Liver (tissue), 9 donors: Measurements from ENCODE around the gene FOXD1. TPM values are rescaled to one million over a fixed set of nuclear protein-coding genes. Genes with fewer than 3 reads are reported as not detected.

ENCODE experiments used
- DNase-seq: peaks from one replicate; pipeline ENCODE4 v3.0.0-alpha.2; 2017; ENCODE audit warnings: low spot score
- H3K27ac ChIP-seq, 2 donors: one replicate each; pipeline ENCODE4 v1.7.0; 2013; ENCODE audit warnings: inconsistent platforms in 2 of 2, low read length in 2 of 2, control low read depth in 1 of 2, low read depth in 1 of 2, mild to moderate bottlenecking in 1 of 2
- H3K27me3 ChIP-seq, 4 donors: one replicate each; pipeline versions ENCODE4 v1.6.1 to v1.7.0; 2013; ENCODE audit warnings: low read length in 3 of 4, inconsistent platforms in 1 of 4, mild to moderate bottlenecking in 1 of 4, moderate library complexity in 1 of 4; ENCODE audit not compliant: control insufficient read depth in 4 of 4, insufficient read depth in 4 of 4
- H3K36me3 ChIP-seq, 4 donors: one replicate each; pipeline versions ENCODE4 v1.6.1 to v1.7.0; 2013; ENCODE audit warnings: low read length in 3 of 4, mild to moderate bottlenecking in 3 of 4, low read depth in 1 of 4, moderate library complexity in 1 of 4; ENCODE audit not compliant: control insufficient read depth in 4 of 4, insufficient read depth in 3 of 4
- H3K4me1 ChIP-seq, 4 donors: one replicate each; pipeline versions ENCODE4 v1.6.1 to v1.7.0; 2013; ENCODE audit warnings: low read length in 3 of 4, mild to moderate bottlenecking in 3 of 4, moderate library complexity in 1 of 4; ENCODE audit not compliant: control insufficient read depth in 4 of 4, insufficient read depth in 4 of 4
- H3K4me3 ChIP-seq, 3 donors: one replicate each; pipeline versions ENCODE4 v1.6.1 to v1.7.0; 2013; ENCODE audit warnings: low read length in 3 of 3, control low read depth in 1 of 3, low read depth in 1 of 3, mild to moderate bottlenecking in 1 of 3
- H3K9ac ChIP-seq, 2 donors: one replicate each; pipeline ENCODE4 v1.7.0; 2013; ENCODE audit warnings: low read length in 2 of 2, mild to moderate bottlenecking in 2 of 2, moderate library complexity in 2 of 2, control low read depth in 1 of 2, low read depth in 1 of 2
- H3K9me3 ChIP-seq, 4 donors: one replicate each; pipeline versions ENCODE4 v1.6.1 to v1.7.0; 2013; ENCODE audit warnings: low read length in 3 of 4; ENCODE audit not compliant: control insufficient read depth in 4 of 4
- EGR1 ChIP-seq, 2 donors: IDR thresholded peaks; 2 replicates each; pipeline ENCODE4 v1.6.1; 2016 to 2018; ENCODE audit warnings: antibody characterized with exemption in 2 of 2, low read depth in 2 of 2
- FOXA1 ChIP-seq: IDR thresholded peaks from 2 replicates; pipeline ENCODE4 v1.6.1; 2016; ENCODE audit warnings: antibody characterized with exemption
- GABPA ChIP-seq, 2 donors: IDR thresholded peaks in 1 of 2; conservative IDR thresholded peaks in 1 of 2; 2 replicates each; pipeline ENCODE4 v1.6.1; 2016; ENCODE audit warnings: antibody characterized with exemption in 2 of 2, mild to moderate bottlenecking in 1 of 2, moderate library complexity in 1 of 2
- HNF4A ChIP-seq, 2 donors: conservative IDR thresholded peaks; 2 replicates each; pipeline ENCODE4 v1.6.1; 2016; ENCODE audit warnings: antibody characterized with exemption in 2 of 2, mild to moderate bottlenecking in 2 of 2
- HNF4G ChIP-seq: IDR thresholded peaks from 2 replicates; pipeline ENCODE4 v1.6.1; 2016; ENCODE audit warnings: antibody characterized with exemption
- NR2F2 ChIP-seq: IDR thresholded peaks from 2 replicates; pipeline ENCODE4 v1.6.1; 2016; ENCODE audit warnings: antibody characterized with exemption
- RAD21 ChIP-seq, 2 donors: IDR thresholded peaks; 2 replicates each; pipeline ENCODE4 v1.6.1; 2016; ENCODE audit warnings: antibody characterized with exemption in 2 of 2, mild to moderate bottlenecking in 2 of 2
- REST ChIP-seq: IDR thresholded peaks from 2 replicates; pipeline ENCODE4 v1.6.1; 2016; ENCODE audit warnings: antibody characterized with exemption, mild to moderate bottlenecking
- RXRA ChIP-seq, 2 donors: IDR thresholded peaks; 2 replicates each; pipeline ENCODE4 v1.6.1; 2017 to 2018; ENCODE audit warnings: antibody characterized with exemption in 2 of 2, mild to moderate bottlenecking in 1 of 2
- YY1 ChIP-seq: IDR thresholded peaks from 2 replicates; pipeline ENCODE4 v1.6.1; 2016; ENCODE audit warnings: antibody characterized with exemption, mild to moderate bottlenecking
- WGBS: extraction: QIAGEN DNeasy Blood & Tissue Kit; methylation state at CpG from one replicate; pipeline ENCODE4 v1.1.7; 2013; 5-methylcytosine and 5-hydroxymethylcytosine counted together
- polyA plus RNA-seq, 2 donors: library from polyadenylated mRNA; stranded (reverse) in 1 of 2; unstranded in 1 of 2; fragments of 200-250 nt in 1 of 2; fragments of >200 nt in 1 of 2; fragmentation: Nextera tagmentation in 1 of 2; extraction: Ambion mirVana in 1 of 2; gene quantifications; one replicate each; pipeline versions ENCODE4 v1.2.1 to v1.2.3, GENCODE V29; 2013 to 2015
- total RNA-seq, 2 donors: library from RNA; depleted of rRNA; stranded (reverse); fragments of >200 nt; gene quantifications; one replicate each; pipeline ENCODE4 v1.2.3, GENCODE V29; 2014
- TF ChIP-seq, protein P1 (sequence below): fragments of 150-350 bp; IDR thresholded peaks from 2 replicates; pipeline ENCODE4 v1.5.1; 2017; ENCODE audit warnings: improper control_type of control experiment, low read depth, low read length; ENCODE audit not compliant: missing input control
- TF ChIP-seq, protein P2 (sequence below): IDR thresholded peaks from 2 replicates; pipeline ENCODE4 v1.6.1; 2016; ENCODE audit warnings: antibody characterized with exemption
- TF ChIP-seq, protein P3 (sequence below): IDR thresholded peaks from 2 replicates; pipeline ENCODE4 v1.6.1; 2016; ENCODE audit warnings: antibody characterized with exemption
- donor health status: healthy.
- donor health status: healthy.
- donor health status: healthy.
- donor health status: healthy.
- donor health status: healthy.

The FOXD1 gene
- total and polyA plus RNA-seq, 4 donors, result not detected

DNA sequence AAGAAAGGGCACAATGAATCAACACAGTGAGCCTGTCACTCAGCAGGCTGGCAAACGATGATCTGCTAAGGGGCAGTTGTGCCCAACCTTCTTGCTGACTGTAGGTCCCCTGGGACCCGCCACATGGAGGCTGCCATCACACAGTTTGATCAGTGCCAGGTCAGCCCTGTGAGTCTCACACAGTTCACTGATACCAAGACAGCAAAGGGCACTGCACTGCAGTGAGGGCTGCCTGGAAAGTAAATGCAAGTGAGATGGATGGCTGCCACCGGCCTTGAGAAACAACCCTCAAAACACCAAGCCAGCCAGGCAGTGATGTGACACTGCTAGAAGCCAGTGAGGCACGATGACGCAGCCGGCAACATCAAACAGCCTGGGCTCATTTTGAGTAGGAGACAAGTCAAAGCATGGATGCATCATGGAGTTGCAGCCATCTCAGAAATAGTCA, 30.3 kb downstream of the FOXD1 start:
- 51% methylated on average over 6 of the region's 6 CpGs for WGBS
- Histone ChIP-seq H3K4me1 (peaks cover 5 to 14% (median 10%) of the 10 kb centered on the region in 4 donors), H3K36me3 (no peaks in the 10 kb centered on the region), H3K9ac (no peak overlapping the region), H3K27ac (no peak overlapping the region), H3K4me3 (no peak overlapping the region), H3K9me3 (no peaks in the 10 kb centered on the region), H3K27me3 (peaks cover 7 to 26% (median 12%) of the 10 kb centered on the region in 4 donors)
- no peak for DNase-seq
- TF ChIP-seq, protein P1, sequence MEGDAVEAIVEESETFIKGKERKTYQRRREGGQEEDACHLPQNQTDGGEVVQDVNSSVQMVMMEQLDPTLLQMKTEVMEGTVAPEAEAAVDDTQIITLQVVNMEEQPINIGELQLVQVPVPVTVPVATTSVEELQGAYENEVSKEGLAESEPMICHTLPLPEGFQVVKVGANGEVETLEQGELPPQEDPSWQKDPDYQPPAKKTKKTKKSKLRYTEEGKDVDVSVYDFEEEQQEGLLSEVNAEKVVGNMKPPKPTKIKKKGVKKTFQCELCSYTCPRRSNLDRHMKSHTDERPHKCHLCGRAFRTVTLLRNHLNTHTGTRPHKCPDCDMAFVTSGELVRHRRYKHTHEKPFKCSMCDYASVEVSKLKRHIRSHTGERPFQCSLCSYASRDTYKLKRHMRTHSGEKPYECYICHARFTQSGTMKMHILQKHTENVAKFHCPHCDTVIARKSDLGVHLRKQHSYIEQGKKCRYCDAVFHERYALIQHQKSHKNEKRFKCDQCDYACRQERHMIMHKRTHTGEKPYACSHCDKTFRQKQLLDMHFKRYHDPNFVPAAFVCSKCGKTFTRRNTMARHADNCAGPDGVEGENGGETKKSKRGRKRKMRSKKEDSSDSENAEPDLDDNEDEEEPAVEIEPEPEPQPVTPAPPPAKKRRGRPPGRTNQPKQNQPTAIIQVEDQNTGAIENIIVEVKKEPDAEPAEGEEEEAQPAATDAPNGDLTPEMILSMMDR, result no peak
- TF ChIP-seq FOXA1 (no peak), GABPA (IDR thresholded peaks at IDR 0.05 in 1 of 2, conservative IDR thresholded peaks at IDR 0.05 in 1 of 2) (no peak), EGR1 (IDR thresholded peaks at IDR 0.05; ENCODE audit: low read depth in 2 of 2) (no peak), RAD21 (IDR thresholded peaks at IDR 0.05) (no peak), REST (no peak), NR2F2 (no peak), RXRA (IDR thresholded peaks at IDR 0.05) (no peak), HNF4A (conservative IDR thresholded peaks at IDR 0.05) (no peak), HNF4G (no peak), YY1 (no peak)
- TF ChIP-seq, protein P2, sequence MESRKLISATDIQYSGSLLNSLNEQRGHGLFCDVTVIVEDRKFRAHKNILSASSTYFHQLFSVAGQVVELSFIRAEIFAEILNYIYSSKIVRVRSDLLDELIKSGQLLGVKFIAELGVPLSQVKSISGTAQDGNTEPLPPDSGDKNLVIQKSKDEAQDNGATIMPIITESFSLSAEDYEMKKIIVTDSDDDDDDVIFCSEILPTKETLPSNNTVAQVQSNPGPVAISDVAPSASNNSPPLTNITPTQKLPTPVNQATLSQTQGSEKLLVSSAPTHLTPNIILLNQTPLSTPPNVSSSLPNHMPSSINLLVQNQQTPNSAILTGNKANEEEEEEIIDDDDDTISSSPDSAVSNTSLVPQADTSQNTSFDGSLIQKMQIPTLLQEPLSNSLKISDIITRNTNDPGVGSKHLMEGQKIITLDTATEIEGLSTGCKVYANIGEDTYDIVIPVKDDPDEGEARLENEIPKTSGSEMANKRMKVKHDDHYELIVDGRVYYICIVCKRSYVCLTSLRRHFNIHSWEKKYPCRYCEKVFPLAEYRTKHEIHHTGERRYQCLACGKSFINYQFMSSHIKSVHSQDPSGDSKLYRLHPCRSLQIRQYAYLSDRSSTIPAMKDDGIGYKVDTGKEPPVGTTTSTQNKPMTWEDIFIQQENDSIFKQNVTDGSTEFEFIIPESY, result no peak
- TF ChIP-seq, protein P3, sequence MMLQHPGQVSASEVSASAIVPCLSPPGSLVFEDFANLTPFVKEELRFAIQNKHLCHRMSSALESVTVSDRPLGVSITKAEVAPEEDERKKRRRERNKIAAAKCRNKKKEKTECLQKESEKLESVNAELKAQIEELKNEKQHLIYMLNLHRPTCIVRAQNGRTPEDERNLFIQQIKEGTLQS, result no peak

DNA sequence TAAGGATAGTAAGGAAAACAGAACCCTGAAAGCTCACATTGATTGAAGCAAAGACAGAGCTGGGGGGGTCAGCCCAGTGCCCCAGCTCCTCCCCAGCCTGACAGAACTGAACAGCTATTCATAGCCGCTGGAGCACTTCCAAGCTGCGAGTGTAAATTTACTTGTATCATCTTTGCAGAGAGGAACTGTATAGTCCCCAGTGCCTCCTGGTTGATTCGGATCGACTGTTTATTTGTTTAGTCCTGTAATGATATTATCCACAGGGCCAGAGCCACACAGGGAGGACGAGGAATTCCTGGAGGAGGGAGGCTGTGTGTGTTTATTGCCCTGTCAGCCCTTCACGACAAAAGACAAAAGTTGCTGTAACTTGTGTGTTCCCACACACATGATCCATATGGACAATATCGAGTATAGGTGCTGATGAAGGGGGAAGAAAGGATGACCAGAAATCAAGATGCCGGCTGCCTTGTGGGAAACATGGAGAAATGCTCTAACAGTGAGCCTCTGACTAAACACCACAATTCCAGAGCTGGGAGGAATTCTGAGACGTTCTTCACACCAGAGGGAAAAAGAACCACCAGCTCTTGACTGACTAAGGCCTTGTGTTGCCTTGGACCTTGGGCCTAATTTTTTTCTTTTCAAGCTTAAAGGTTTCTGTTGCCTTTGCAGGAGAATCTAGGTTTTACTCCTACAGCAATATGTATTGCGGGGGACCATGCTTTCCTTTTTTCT, 31.1 kb downstream of the FOXD1 start:
- Histone ChIP-seq H3K36me3 (no peaks in the 10 kb centered on the region), H3K27me3 (peaks cover 7 to 26% (median 12%) of the 10 kb centered on the region in 4 donors), H3K4me1 (peaks cover 5 to 14% (median 10%) of the 10 kb centered on the region in 4 donors), H3K9ac (no peak overlapping the region), H3K4me3 (no peak overlapping the region), H3K27ac (no peak overlapping the region), H3K9me3 (no peaks in the 10 kb centered on the region)
- 43% methylated on average over 10 of the region's 10 CpGs for WGBS
- DNase-seq, result no peak
- TF ChIP-seq HNF4G, result no peak
